Suprapubic skin (tissue), 4 donors: Measurements from ENCODE around the gene CYP1A1. TPM values are rescaled to one million over a fixed set of nuclear protein-coding genes. Genes with fewer than 3 reads are reported as not detected.

Source experiments
- DNase-seq, 2 donors: peaks; one replicate each; pipeline ENCODE4 v3.0.0-alpha.2; 2019; ENCODE audit warnings: low spot score in 2 of 2
- H3K27ac ChIP-seq: fragments of 200-600 bp; sonication (generic); one replicate; pipeline ENCODE4 v1.5.1; 2019
- H3K27me3 ChIP-seq: fragments of 200-600 bp; sonication (generic); one replicate; pipeline ENCODE4 v1.5.1; 2019
- H3K36me3 ChIP-seq: fragments of 200-600 bp; sonication (generic); one replicate; pipeline ENCODE4 v1.5.1; 2019
- H3K4me1 ChIP-seq: fragments of 200-600 bp; sonication (generic); one replicate; pipeline ENCODE4 v1.5.1; 2019
- H3K4me3 ChIP-seq: fragments of 200-600 bp; sonication (generic); one replicate; pipeline ENCODE4 v1.5.1; 2019; ENCODE audit warnings: mild to moderate bottlenecking
- H3K9me3 ChIP-seq: fragments of 200-600 bp; sonication (generic); one replicate; pipeline ENCODE4 v1.5.1; 2019
- CTCF ChIP-seq, 2 donors: fragments of 200-600 bp in 1 of 2; fragments of 450-650 bp in 1 of 2; sonication (generic) in 1 of 2; IDR thresholded peaks; one replicate each; pipeline ENCODE4 v1.5.1; 2016 to 2019; ENCODE audit warnings: antibody characterized with exemption in 2 of 2, mild to moderate bottlenecking in 1 of 2, moderate library complexity in 1 of 2
- EP300 ChIP-seq: sonication (generic); formaldehyde crosslinking; IDR thresholded peaks from one replicate; pipeline ENCODE4 v1.6.1; 2017; ENCODE audit warnings: antibody characterized with exemption
- POLR2A ChIP-seq, 2 donors: fragments of 450-650 bp; IDR thresholded peaks; one replicate each; pipeline ENCODE4 v1.6.1; 2017; ENCODE audit warnings: antibody characterized with exemption in 2 of 2, mild to moderate bottlenecking in 2 of 2, moderate library complexity in 2 of 2
- POLR2AphosphoS5 ChIP-seq, 3 donors: sonication (generic); formaldehyde crosslinking; IDR thresholded peaks; one replicate each; pipeline ENCODE4 v1.6.1; 2017; ENCODE audit warnings: antibody characterized with exemption in 3 of 3
- WGBS: methylation state at CpG from one replicate; pipeline ENCODE4 v1.1.5; 2018; 5-methylcytosine and 5-hydroxymethylcytosine counted together
- total RNA-seq, 4 donors: library from RNA; depleted of rRNA; stranded (reverse); fragments of >200 nt; gene quantifications; one replicate each; pipeline ENCODE4 v1.1.0, GENCODE V29; 2016

The CYP1A1 gene
- total RNA-seq, 4 donors from 2014 or later: 0.64 to 6.0 (median 2.8) TPM

- Histone ChIP-seq H3K4me1 (peaks cover 19% of the 10 kb centered on the region), H3K9me3 (no peaks in the 10 kb centered on the region), H3K27me3 (peaks cover 2% of the 10 kb centered on the region), H3K27ac (no peak overlapping the region), H3K36me3 (no peaks in the 10 kb centered on the region), H3K4me3 (peak overlapping the region; percentile 89)
- TF ChIP-seq POLR2A (IDR thresholded peaks at IDR 0.05) (no peak), CTCF (IDR thresholded peaks at IDR 0.05) (no peak), POLR2AphosphoS5 (IDR thresholded peaks at IDR 0.05) (no peak), EP300 (no peak)
- WGBS: 72% methylated on average over 2 of the region's 2 CpGs
- DNase-seq: no peak
Observed at GRCh38 chr15:74696808-74697207, 28.5 kb downstream of the CYP1A1 start.

- Histone ChIP-seq H3K9me3 (no peaks in the 10 kb centered on the region), H3K4me3 (peak overlapping the region; percentile 89), H3K27ac (no peak overlapping the region), H3K27me3 (peaks cover 2% of the 10 kb centered on the region), H3K4me1 (peaks cover 19% of the 10 kb centered on the region), H3K36me3 (no peaks in the 10 kb centered on the region)
- DNase-seq: no peak
- WGBS: 5% methylated on average over 9 of the region's 10 CpGs
- no peak for TF ChIP-seq POLR2A (IDR thresholded peaks at IDR 0.05)
- no peak for TF ChIP-seq EP300
- TF ChIP-seq POLR2AphosphoS5 (IDR thresholded peaks at IDR 0.05): no peak
- no peak for TF ChIP-seq CTCF (IDR thresholded peaks at IDR 0.05)
Observed at GRCh38 chr15:74696398-74696729, 29.0 kb downstream of the CYP1A1 start.

- H3K4me1 ChIP-seq: peaks cover 19% of the 10 kb centered on the region
- H3K27me3 ChIP-seq: peaks cover 2% of the 10 kb centered on the region
- no peaks in the 10 kb centered on the region for H3K9me3 ChIP-seq
- peak within 1 kb of the TSS; percentile 89 for H3K4me3 ChIP-seq
- peak; percentile 91 to 93 for DNase-seq
- 0% methylated on average over 33 of the region's 46 CpGs for WGBS
- H3K36me3 ChIP-seq: no peaks in the 10 kb centered on the region
- peak within 1 kb of the TSS; percentile 84 for H3K27ac ChIP-seq
- TF ChIP-seq POLR2AphosphoS5 (IDR thresholded peaks at IDR 0.05) (peak in 1 of 3 donors; percentile 70), POLR2A (IDR thresholded peaks at IDR 0.05) (peak in 1 of 2 donors; percentile 14), CTCF (IDR thresholded peaks at IDR 0.05) (no peak)
Observed at GRCh38 chr15:74695597-74696397, 29.5 kb downstream of the CYP1A1 start, which contains the start of gene EDC3. Gene EDC3, minus strand, starts transcription at chr15:74696024. Its CDS starts 20,900 bp downstream, at chr15:74675124.

- no peak for DNase-seq
- Histone ChIP-seq H3K27me3 (no peaks in the 10 kb centered on the region), H3K4me1 (peaks cover 19% of the 10 kb centered on the region), H3K4me3 (no peak overlapping the region), H3K36me3 (no peaks in the 10 kb centered on the region), H3K9me3 (no peaks in the 10 kb centered on the region), H3K27ac (no peak overlapping the region)
- 84% methylated on average over 1 of the region's 1 CpG for WGBS
- TF ChIP-seq POLR2A (IDR thresholded peaks at IDR 0.05): no peak
Observed at GRCh38 chr15:74692327-74692726, 33.0 kb downstream of the CYP1A1 start.

GRCh38 chr15:74683758-74684157, 41.6 kb downstream of the CYP1A1 start:
- WGBS: 90% methylated on average over 1 of the region's 1 CpG
- no peaks in the 10 kb centered on the region for H3K4me1 ChIP-seq
- no peak for DNase-seq
- H3K27ac ChIP-seq: no peak overlapping the region
- H3K4me3 ChIP-seq: no peak overlapping the region
- H3K36me3 ChIP-seq: peaks cover 22% of the 10 kb centered on the region
- no peaks in the 10 kb centered on the region for H3K9me3 ChIP-seq
- TF ChIP-seq POLR2A (IDR thresholded peaks at IDR 0.05) (no peak), POLR2AphosphoS5 (IDR thresholded peaks at IDR 0.05) (no peak), CTCF (IDR thresholded peaks at IDR 0.05) (no peak), EP300 (no peak)
- H3K27me3 ChIP-seq: no peaks in the 10 kb centered on the region
